ENCODE measurements around the gene ZNF462.
"Not testable (repeated sequence)": the region's sequence is repeated elsewhere in the genome, so short reads cannot be mapped to it uniquely, and the experiment has no call there.

Gene ZNF462

DNA sequence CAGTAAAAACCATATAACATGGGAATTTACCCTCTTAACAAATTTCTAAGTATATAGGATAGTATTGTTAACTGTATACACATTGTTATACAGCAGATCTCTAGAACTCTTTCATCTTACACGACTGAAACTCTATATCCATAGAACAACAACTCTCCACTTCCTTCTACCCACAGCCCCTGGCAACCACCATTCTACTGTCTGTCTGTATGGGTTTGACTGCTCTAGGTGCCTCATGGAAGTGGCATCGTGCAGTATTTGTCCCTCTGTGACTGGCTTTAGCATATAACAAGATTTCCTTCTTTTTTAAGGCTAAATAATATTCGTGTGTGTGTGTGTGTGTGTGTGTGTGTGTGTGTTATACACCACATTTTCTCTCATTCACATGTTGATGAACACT, 100.7 kb downstream of the ZNF462 start:
- DNase-seq, result no peak

DNA sequence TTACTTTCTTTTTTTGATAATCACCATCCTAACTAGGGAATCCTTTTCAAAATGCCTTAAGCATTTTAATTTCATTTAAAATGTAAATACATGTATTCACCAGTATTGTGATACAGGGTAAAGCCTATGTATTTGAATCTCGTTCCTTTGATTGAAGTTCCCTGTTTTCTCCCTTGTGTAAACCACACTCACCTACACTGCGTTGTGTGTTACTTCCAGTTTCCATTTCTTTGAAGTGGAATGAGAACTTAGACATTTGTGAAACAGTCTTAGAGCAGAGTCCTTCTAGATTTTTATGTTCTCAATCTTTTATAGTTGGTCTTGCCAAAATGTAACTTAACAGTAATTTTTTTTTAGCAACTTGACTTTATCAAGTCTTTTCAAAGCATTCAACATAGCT, 101.4 kb downstream of the ZNF462 start:
- no peak for DNase-seq

DNA sequence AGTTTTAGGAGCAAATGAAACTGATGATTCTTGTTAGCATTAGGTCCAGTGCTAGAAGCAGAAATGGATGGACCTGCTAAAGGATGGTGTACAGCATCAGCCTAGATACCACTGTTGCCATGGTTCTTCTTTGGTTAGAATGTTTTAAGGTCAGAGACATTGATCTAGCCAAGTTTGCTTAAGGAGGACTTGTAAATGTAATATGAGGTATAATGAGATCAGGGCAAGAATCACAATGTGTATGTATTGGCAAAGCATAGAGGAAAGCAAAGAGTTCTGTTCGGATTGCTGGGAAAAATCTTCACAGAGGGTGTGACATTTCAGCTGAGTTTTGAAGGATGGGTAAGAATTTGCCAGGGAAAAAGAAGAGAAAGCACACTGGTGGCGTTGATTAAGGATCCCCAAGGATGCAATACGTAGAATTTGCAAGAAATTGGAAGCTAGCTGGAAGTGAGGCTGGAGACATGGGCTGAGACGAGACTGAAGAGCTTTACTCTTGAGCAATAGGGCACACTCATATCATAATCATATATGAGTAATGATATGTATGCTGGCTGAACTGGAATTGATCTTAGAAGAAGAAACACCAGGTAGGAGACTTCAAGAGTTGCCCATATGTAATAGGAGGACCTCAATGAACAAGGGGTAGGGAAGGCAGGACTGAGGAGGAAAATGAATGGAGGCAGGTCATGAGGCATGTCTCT, 102.0 kb downstream of the ZNF462 start:
- DNase-seq, result no peak

DNA sequence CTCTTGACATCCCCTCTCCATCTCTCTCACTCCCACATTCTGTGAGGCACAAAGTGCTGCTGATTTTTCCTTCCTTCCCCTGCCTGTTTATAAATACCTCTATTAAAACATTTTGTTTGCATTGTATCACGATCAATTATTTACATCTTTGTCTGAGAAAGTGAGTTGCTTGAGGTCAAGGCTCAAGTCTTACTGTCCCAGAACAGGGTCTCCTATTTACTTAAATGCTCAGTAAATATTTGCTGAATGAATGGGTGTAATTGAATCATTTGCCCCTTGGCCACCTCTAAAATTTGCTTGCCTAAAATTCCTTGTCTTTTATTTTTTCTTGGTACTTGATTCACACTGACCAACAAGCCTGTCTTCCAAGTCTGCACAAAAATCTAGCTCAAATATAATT, 103.5 kb downstream of the ZNF462 start:
- DNase-seq, result no peak

DNA sequence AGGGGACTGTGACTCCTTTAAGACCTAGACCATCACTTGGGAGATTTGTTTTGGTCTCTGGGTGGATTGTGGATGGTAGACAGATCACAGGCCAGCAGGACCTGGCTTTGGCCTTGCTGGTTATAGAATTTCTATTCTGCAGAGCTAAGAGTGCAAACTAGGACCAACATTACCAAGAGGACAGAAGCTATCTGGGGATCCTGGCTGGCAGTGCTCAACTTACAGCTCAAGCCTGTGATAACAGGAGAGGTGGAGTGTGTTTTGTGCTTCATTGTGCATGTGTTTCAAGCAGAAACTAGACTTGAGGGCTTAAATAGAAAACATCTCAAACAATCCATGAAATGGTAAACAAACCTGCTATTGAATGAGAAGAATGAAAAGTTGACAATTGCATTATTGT, 106.7 kb downstream of the ZNF462 start:
- no peak for DNase-seq

DNA sequence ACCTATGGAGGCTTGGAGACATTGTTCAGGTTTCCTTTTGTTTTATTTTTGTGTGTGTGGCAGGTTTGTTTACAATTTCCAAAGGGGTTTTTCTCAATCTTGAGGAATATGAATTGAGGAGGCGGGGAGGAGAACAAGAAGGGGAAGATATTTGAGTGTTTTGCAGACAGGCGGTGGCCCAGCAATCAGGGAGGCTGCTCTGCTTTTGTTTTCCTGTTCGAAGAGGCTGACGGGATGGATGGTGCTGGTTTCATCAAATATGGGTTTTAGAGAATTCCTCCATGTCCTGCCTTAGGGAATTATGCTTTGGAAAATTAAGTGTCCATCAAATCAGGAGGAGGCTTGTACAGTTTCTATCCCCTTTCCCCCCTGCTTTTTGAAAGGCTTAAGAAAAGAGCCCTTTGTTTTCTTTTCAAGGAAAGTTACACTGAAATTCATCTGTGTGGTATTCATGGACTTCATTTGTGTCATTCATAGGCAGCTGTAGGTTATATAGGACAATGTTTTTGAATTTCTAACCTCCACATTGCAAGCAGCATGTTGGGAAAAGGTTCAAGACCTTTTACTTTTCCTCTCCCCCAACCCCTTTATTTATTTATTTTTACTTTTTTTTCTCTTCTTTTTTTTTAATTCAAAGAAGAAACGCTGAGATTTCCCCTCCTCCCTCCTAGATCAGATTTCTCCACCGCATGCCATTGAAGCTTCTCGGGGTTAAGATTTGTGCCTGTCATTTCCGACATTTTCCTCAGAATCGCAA, 107.4 kb downstream of the ZNF462 start:
- no peak for DNase-seq

DNA sequence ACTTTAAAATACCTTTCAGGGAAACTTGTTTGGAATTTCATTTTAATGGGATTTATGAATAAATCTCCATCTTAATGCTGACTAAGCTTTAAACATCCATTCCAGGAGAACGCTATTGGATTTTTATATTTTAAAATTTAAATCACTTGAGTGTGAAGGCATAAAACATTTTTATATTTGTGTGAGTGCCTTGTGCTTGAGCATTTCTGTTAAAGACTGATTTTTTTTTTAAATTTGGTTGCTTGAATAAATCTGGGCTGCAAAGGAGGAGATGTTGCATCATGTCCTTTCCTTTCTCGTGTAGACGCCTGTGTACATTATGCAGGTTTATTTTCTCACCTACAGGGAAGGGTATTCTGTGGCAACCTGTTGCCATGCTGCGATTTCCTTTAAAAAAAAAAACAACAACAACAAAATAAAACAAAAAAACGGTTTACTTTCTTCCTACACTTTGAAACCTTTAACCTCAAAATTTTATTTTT, 108.1 kb downstream of the ZNF462 start:
- no peak for DNase-seq

DNA sequence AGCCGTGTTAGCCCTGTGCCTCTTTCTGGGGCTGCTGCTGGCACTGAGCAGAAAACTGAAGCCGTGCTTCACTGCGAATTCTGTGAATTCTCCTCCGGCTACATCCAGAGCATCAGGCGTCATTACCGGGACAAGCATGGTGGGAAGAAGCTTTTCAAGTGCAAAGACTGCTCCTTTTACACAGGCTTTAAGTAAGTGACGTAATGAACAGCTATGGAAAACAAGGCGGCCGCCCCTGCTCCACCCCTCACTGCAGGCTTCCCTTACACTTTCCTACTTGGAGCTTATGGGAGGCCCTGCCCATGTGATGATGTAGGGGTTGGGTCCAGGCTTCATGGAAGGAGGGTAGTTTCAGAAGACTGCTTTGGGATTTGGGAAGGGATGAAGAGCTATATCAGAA, 109.1 kb downstream of the ZNF462 start:
- DNase-seq, result no peak

DNA sequence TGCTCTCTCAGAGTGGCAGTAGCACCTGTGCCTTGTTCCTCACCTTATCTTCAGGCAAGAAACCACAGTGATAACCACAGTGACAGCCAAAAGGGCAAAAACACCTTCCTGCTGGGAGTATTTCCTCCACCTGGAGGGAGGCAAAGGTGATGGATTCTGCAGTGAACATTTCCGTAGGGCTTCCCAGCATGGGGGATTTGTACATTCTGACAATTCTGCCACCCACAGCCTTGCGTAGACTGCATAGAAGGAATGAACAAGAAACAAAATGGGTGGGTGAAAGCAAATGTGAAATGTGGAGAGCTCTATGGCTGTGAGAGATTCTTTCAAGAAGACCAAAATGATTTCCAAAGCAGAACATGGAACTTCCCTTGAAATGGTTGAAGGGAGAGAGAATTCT, 111.4 kb downstream of the ZNF462 start:
- no peak for DNase-seq

DNA sequence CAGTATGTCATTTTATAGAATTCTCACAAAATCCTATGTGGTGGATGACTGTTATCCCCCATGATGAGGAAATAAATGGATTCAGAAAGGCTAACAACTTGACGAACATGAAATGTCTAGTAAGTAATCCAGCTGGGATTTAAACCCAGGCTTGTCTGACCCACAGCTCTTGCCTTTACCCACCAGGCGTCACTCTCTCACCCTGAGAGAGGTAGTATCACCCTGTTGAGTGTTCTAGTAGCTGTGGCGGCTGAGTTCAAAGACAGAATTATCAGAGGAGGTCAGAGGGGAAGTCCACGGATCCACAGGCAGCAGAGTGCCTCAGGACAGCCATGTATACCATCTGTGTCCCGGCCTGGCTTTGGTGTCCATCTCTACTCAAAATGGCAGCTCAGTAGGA, 113.8 kb downstream of the ZNF462 start:
- DNase-seq, result no peak

DNA sequence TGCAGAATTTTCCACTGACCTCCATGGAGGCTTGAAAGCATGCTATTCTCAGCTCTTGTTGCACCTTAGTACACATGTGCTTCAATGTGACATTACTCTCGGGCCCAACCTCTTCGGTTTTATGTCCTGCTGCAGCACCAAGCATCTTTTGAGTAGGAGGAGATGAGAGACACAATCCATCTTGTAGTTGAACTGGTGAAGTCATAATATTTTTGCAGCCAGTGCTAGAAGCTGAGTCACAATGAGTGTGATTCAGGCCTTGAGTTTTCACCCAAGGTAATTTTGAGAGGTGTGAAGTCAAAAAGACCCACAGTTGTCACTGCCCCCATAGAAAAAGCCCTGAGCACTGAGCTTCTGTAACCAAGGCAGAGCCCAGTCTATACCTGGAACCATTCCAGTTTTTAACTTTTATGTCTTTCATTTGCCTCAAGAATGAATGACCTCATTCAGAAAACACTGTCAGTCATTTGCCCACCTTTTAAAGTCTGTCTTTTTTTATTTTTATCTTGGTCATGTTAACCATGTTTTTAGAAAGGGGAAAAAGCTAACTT, 117.7 kb downstream of the ZNF462 start:
- DNase-seq, result no peak

DNA sequence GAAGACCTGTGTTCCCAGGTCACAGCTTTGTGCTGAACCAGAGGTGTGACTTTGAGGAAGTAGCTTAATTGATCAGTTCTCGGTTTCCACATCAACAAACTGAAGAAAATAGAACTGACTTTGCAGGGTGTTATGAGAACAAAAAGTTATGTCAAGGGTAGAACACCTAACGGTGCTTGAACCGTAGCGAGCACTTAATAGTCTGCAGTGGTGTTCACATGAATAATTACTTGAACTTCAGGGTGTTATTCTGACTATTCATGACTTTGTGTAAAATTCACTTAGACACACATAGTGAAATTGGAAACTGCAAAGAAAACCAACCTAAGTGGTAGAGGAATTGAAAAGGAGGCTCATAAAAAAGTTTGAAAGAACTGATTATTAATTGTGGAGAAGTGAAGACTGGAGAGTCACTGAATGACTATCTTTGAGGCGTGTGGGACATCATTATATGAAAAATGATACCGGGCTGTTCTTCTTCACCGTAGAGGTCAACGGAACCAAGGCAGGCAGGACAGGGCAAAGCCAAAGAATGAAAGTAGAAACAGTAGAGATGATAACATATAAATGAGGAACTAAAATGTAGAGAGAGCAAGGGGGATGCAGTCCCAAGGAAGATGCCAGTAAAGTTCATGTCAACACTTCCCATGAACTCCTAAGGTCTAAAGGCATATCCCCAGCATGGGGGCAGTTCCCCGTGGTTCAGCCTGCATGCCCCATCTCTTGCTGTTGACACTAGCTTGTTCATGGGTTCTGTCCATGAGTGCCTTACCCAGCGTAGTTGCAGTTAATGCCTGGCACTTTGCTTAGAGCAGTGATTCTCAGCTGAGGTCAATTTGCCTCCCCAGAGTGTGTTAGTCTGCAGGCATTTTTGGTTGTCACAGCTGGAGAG, 118.7 kb downstream of the ZNF462 start:
- DNase-seq, result no peak

DNA sequence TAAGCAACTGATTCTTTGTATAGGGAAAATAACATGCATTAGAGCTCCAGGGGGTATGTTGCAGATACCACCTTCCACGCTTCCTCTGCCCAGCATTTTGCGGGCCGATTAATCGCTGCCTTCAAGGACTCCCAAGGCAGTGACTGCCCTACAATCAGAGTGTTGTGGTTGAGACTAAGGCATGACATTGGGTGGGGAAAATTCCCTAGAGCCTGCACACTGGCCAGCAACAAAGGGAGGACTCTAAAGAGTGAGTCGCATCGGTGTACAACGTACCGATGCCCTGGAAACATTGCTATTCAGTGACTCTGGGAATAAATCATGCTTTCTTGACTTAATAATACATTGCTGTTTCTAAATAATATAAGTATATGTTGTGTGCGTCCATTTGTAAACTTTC, 119.7 kb downstream of the ZNF462 start:
- DNase-seq, result no peak

DNA sequence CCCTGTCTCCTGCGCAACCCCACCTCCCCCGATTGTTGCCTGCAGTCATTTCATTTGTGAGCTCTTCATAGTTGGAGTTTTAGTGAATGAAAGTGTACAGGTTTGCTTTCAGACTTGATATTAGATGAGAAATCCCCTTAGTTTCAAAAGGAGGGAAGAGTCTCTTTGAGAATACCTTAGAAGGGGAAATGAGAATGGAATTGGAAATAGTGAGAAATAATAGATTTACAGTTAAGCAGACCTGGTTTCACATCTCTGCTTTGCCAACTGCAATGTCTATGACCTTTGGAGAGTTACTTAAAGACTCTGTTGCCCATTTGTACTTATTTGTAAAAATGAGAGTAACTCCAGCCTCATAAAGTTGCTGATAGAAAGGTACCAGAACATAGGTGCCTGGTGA, 120.4 kb downstream of the ZNF462 start:
- DNase-seq, result no peak

DNA sequence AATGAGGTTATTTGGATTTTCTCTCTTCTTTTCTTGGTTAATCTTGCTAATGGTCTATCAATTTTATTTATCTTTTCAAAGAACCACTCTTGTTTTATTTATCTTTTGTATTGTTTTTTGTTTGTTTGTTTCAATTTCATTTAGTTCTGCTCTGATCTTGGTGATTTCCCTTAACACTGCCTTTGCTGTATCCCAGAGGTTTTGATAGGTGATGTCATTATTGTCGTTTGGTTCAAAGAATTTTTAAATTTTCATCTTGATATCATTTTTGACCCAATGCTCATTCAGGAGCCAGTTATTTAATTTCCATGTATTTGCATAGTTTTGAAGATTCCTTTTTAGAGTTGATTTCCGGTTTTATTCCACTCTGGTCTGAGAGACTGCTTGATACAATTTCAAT, 126.9 kb downstream of the ZNF462 start:
- not testable (repeated sequence) for DNase-seq

DNA sequence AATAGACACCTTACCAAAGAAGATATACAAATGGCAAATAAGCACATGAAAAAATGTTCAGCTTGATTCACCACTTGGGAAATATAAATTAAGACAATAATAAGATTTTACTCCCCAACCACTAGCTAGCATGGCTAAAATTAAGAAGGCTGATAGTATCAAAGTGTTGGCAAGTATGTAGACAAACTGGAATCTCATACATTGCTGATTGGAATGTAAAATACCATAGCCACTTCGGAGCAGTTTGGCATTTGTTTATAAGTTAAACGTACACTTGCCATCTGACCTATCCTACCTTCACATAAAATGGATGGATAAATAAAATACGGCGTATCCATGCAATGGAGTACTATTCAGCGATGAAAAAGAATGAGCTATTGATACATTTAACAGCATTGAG, 129.2 kb downstream of the ZNF462 start:
- DNase-seq, result no peak

DNA sequence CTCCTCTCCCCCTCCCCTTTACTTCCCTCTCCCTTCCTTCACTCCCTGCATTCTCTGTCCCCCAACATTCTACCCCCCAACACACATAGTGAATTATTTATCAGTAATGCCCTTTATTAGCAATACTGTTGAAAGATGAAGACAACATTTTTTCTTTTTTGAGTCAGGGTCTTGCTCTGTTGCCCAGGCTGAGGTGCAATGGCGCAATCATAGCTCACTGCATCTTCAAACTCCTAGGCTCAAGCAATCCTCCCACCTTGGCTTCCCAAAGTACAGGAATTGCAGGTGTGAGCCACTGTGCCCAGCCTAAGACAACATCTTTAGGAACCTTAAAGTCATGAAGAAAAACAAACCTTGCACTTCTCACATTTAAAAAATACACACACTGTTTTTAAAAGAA, 130.6 kb downstream of the ZNF462 start:
- no peak for DNase-seq

DNA sequence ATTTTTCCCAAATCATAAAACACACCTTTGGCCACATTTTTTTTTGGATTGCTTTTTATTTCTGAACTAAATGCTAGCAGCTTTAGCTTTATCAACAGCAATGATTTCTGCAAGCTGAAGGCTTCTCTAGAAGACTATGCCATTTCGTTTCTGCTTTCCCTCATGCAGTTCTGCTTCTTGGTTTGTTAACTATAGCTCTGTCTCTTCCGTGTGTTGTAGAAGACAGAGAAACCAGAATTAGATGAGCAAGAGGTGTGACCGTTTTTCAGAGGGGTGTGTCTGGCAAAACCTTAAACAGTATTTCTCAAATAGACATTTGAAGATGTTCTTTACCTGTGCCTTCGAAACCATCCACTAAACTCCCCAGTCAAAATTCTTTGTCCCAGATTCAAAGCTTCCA, 131.5 kb downstream of the ZNF462 start:
- DNase-seq, result no peak

DNA sequence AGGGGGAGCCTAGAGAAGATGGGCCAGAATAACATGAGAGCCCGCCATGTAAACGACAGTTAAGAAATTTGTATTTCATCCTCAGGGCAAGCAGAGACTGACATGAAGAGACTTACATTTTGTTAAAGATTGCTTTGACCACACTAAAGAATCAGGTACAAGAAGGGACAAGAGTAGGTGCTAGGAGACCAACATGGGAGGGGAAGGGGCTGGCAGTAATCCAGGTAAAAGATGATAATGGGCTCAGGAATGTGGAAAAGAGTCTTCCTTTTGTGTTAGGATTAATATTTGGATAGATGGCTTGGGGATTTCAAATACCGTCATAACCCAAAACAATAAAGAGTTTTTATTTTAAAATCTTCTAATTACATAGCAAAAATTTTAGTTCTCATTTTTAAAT, 137.3 kb downstream of the ZNF462 start:
- DNase-seq, result no peak

DNA sequence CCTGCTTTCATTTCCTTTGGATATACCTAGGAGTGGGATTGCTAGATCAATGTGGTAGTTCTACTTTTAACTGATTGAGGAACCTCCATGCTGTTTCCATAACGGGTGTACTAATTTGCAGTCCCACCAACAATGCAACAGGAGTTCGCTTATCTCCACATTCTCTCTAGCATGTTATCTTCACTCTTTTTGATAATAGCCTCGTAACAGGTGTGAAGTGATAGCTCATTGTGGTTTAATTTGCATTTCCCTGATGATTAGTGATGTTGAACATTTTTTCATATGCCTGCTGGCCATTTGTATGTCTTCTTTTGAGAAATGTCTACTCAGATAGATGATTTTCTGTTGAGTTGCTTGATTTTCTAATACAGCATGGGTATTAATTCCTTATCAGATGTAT, 142.2 kb downstream of the ZNF462 start:
- DNase-seq, result no peak

DNA sequence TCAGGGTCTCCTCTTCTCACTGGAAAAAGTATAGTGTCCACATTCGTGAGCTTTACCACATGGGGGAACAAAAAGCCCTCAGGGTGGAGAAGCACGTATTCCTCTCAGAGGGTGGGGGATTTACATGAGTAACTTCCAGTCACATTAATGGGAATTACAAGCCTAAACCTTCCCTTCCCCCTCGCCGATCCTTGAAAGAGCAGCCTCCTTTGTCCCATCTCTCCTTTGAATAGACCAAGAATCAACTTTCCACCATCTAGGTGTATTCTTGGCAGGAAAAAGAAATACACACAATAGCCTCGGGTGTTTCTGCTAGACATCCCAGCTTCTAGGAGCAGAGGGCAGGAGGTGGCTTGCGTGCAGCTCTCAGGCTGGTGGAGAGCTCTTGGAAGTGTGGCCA, 144.4 kb downstream of the ZNF462 start:
- DNase-seq, result no peak

DNA sequence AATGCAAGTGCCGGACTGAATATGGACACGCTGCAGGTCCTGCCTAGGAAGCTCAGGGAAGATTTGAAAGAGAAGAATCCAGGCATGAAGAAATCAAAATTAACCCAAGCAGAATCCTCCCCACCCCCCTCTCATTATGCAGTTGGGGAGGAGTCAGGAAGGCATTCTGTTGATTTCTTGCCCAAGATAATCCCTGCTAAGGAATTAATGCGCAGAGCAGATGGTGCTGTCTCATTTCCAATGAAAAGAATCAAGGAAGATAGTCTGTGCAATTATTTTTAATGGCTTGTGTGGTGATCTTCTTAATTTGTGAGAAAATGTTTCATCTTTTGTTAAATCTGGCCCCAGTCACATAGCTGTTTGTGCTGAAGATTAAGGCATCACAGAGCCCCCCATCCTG, 145.0 kb downstream of the ZNF462 start:
- no peak for DNase-seq

DNA sequence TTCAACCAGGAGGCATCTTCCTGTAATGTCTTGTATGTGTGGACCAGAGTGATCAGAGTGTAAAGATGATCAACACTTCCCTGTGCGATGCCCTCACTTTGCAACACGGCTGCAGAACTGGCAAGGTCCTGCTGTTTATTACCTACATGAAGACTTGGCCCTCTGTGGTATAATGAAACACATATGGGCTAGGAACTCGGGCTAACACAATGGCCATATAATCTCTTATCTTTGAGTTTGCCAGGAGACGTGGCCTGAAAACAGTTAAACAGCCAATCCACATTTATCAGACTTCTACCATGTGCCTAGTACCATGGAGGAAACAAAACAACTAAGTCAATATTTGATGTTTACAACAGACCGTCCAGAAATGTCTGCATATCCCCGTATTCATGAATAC, 145.5 kb downstream of the ZNF462 start:
- DNase-seq, result no peak

Data from KG1 (cell line).